Measurements from ENCODE around the gene KRT8. TPM values are rescaled to one million over a fixed set of nuclear protein-coding genes. Genes with fewer than 3 reads are reported as not detected.

The KRT8 gene
- total and polyA plus RNA-seq, 2 donors (not counting 1 experiment from before 2014, with no cell fraction given), result 0.24 to 0.94 TPM

DNA sequence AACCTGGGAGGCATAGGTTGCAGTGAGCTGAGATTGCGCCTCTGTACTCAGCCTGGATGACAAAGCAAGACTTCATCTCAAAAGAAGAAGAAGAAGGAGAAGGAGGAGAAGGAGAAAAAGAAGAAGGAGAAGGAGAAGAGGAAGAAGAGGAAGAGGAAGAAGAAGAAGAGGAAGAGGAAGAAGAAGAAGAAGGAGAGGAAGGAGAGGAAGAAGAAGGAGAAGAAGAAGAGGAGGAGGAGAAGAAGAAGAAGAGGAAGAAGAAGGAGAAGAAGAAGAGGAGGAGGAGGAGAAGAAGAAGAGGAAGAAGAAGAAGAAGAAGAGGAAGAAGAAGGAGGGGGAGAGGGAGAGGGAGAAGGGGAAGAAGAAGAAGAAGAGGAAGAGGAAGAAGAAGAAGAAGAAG is 12.9 kb upstream of the KRT8 start:
- H3K4me3 ChIP-seq (ENCODE audit: control extremely low read depth in 1 of 5, extremely low read depth in 1 of 5, insufficient read depth in 1 of 5, low read depth in 2 of 5, low read length in 4 of 5), result no peak overlapping the region
- intact Hi-C loops (cut with micrococcal nuclease), result no loop called here
- Mint-ChIP-seq H3K4me1 (no peaks in the 10 kb centered on the region), H3K4me3 (no peak overlapping the region), H3K27ac (no peak overlapping the region), H3K9me3 (ENCODE audit: insufficient read depth) (no peaks in the 10 kb centered on the region), H3K27me3 (peaks cover 14% of the 10 kb centered on the region)
- TF ChIP-seq EZH2 (IDR thresholded peaks at IDR 0.05; ENCODE audit: borderline replicate concordance, insufficient read depth, low read depth, low read length, poor library complexity, severe bottlenecking), result no peak
- TF ChIP-seq, protein P1, sequence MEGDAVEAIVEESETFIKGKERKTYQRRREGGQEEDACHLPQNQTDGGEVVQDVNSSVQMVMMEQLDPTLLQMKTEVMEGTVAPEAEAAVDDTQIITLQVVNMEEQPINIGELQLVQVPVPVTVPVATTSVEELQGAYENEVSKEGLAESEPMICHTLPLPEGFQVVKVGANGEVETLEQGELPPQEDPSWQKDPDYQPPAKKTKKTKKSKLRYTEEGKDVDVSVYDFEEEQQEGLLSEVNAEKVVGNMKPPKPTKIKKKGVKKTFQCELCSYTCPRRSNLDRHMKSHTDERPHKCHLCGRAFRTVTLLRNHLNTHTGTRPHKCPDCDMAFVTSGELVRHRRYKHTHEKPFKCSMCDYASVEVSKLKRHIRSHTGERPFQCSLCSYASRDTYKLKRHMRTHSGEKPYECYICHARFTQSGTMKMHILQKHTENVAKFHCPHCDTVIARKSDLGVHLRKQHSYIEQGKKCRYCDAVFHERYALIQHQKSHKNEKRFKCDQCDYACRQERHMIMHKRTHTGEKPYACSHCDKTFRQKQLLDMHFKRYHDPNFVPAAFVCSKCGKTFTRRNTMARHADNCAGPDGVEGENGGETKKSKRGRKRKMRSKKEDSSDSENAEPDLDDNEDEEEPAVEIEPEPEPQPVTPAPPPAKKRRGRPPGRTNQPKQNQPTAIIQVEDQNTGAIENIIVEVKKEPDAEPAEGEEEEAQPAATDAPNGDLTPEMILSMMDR (IDR thresholded peaks at IDR 0.05), result no peak
- H3K36me3 ChIP-seq (replicated peaks in 1 of 2; ENCODE audit: control extremely low read depth in 1 of 2, control insufficient read depth in 1 of 2, extremely low read depth in 1 of 2, insufficient read depth in 2 of 2, low read length in 1 of 2), result no peaks in the 10 kb centered on the region
- WGBS (ENCODE audit: insufficient coverage), result 100% methylated on average over 1 of the region's 1 CpG
- H3K9ac ChIP-seq (ENCODE audit: low read length), result no peak overlapping the region
- H3K79me2 ChIP-seq (ENCODE audit: control insufficient read depth, insufficient read depth, low read length), result no peaks in the 10 kb centered on the region
- no peaks in the 10 kb centered on the region for H4K20me1 ChIP-seq (ENCODE audit: control insufficient read depth, insufficient read depth, low read length, poor library complexity, severe bottlenecking)
- H3K4me2 ChIP-seq (replicated peaks; ENCODE audit: low read depth, low read length, poor library complexity, severe bottlenecking), result no peak overlapping the region
- H2AFZ ChIP-seq (ENCODE audit: insufficient read depth, low read depth, low read length, poor library complexity, severe bottlenecking), result no peak overlapping the region
- ChIA-PET CTCF (interaction anchor here (2.0 kb wide), 1 partner anchor 33 kb away, joined by 5 read pairs; no protein-coding TSS in a partner anchor), POLR2A (no interaction called here)
- peaks cover 0 to 2% (median under 1%) of the 10 kb centered on the region in 4 experiments for H3K27me3 ChIP-seq (replicated peaks in 1 of 4; ENCODE audit: control extremely low read depth in 1 of 4, control insufficient read depth in 3 of 4, insufficient read depth in 4 of 4, low read length in 3 of 4)
- no peaks in the 10 kb centered on the region for H3K4me1 ChIP-seq (ENCODE audit: control insufficient read depth in 2 of 2, insufficient read depth in 2 of 2, low read length in 2 of 2)
- no peak for ATAC-seq (ENCODE audit: low read depth)
- H3K27ac ChIP-seq (ENCODE audit: low read length in 2 of 2), result no peak overlapping the region
- DNase-seq, result no peak
- H3K9me3 ChIP-seq (ENCODE audit: control extremely low read depth in 1 of 3, control insufficient read depth in 2 of 3, insufficient read depth in 1 of 3, low read length in 2 of 3), result no peaks in the 10 kb centered on the region

- Mint-ChIP-seq H3K9me3 (ENCODE audit: insufficient read depth) (no peaks in the 10 kb centered on the region), H3K27ac (no peak overlapping the region), H3K4me3 (no peak overlapping the region), H3K4me1 (no peaks in the 10 kb centered on the region), H3K27me3 (peaks cover 8% of the 10 kb centered on the region)
- H3K4me3 ChIP-seq (ENCODE audit: control extremely low read depth in 1 of 5, extremely low read depth in 1 of 5, insufficient read depth in 1 of 5, low read depth in 2 of 5, low read length in 4 of 5), result no peak overlapping the region
- no peak overlapping the region for H2AFZ ChIP-seq (ENCODE audit: insufficient read depth, low read depth, low read length, poor library complexity, severe bottlenecking)
- H3K4me1 ChIP-seq (ENCODE audit: control insufficient read depth in 2 of 2, insufficient read depth in 2 of 2, low read length in 2 of 2), result no peaks in the 10 kb centered on the region
- no peak overlapping the region for H3K4me2 ChIP-seq (replicated peaks; ENCODE audit: low read depth, low read length, poor library complexity, severe bottlenecking)
- H3K36me3 ChIP-seq (replicated peaks in 1 of 2; ENCODE audit: control extremely low read depth in 1 of 2, control insufficient read depth in 1 of 2, extremely low read depth in 1 of 2, insufficient read depth in 2 of 2, low read length in 1 of 2), result no peaks in the 10 kb centered on the region
- TF ChIP-seq EZH2 (IDR thresholded peaks at IDR 0.05; ENCODE audit: borderline replicate concordance, insufficient read depth, low read depth, low read length, poor library complexity, severe bottlenecking), result no peak
- TF ChIP-seq, protein P1 (IDR thresholded peaks at IDR 0.05), result no peak
- H3K9me3 ChIP-seq (ENCODE audit: control extremely low read depth in 1 of 3, control insufficient read depth in 2 of 3, insufficient read depth in 1 of 3, low read length in 2 of 3), result no peaks in the 10 kb centered on the region
- 86% methylated on average over 3 of the region's 3 CpGs for WGBS (ENCODE audit: insufficient coverage)
- DNase-seq (no peak), ATAC-seq (ENCODE audit: low read depth) (no peak)
- intact Hi-C loops (cut with micrococcal nuclease), result no loop called here
- ChIA-PET CTCF (interaction anchor here (0.6 to 2.0 kb wide), 2 partner anchors 31 to 841 kb away, joined by 3 to 5 read pairs; no protein-coding TSS in a partner anchor), POLR2A (no interaction called here)
- no peaks in the 10 kb centered on the region for H3K79me2 ChIP-seq (ENCODE audit: control insufficient read depth, insufficient read depth, low read length)
- no peak overlapping the region for H3K9ac ChIP-seq (ENCODE audit: low read length)
- H3K27ac ChIP-seq (ENCODE audit: low read length in 2 of 2), result no peak overlapping the region
- peaks cover 0 to 2% (median under 1%) of the 10 kb centered on the region in 4 experiments for H3K27me3 ChIP-seq (replicated peaks in 1 of 4; ENCODE audit: control extremely low read depth in 1 of 4, control insufficient read depth in 3 of 4, insufficient read depth in 4 of 4, low read length in 3 of 4)
- H4K20me1 ChIP-seq (ENCODE audit: control insufficient read depth, insufficient read depth, low read length, poor library complexity, severe bottlenecking), result no peaks in the 10 kb centered on the region
Measured at GRCh38 chr12:52916216-52916615, 11.3 kb upstream of the KRT8 start.
